ENCODE measurements around the gene GNG7.

GRCh38 chr19:2623798-2624197, 78.7 kb downstream of the GNG7 start:
- TF ChIP-seq, protein P1, sequence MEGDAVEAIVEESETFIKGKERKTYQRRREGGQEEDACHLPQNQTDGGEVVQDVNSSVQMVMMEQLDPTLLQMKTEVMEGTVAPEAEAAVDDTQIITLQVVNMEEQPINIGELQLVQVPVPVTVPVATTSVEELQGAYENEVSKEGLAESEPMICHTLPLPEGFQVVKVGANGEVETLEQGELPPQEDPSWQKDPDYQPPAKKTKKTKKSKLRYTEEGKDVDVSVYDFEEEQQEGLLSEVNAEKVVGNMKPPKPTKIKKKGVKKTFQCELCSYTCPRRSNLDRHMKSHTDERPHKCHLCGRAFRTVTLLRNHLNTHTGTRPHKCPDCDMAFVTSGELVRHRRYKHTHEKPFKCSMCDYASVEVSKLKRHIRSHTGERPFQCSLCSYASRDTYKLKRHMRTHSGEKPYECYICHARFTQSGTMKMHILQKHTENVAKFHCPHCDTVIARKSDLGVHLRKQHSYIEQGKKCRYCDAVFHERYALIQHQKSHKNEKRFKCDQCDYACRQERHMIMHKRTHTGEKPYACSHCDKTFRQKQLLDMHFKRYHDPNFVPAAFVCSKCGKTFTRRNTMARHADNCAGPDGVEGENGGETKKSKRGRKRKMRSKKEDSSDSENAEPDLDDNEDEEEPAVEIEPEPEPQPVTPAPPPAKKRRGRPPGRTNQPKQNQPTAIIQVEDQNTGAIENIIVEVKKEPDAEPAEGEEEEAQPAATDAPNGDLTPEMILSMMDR (IDR thresholded peaks at IDR 0.05; ENCODE audit: insufficient read depth, low read depth, low read length), result no peak
- no peak for TF ChIP-seq EZH2 (IDR thresholded peaks at IDR 0.05; ENCODE audit: insufficient read depth, low read length)

Data from astrocyte (in vitro differentiated cells and primary cell).